Mesenchymal stem cell (in vitro differentiated cells and primary cell): ENCODE results near the gene APOLD1.

Source experiments
- DNase-seq: peaks from one replicate; pipeline ENCODE4 v3.0.0-alpha.2; 2013
- H2AFZ ChIP-seq: one replicate; pipeline ENCODE4 v1.6.1; 2013; ENCODE audit warnings: low read depth, mild to moderate bottlenecking, control low read depth, inconsistent platforms, low read length, moderate library complexity
- H2AK5ac ChIP-seq: 2 replicates; pipeline ENCODE4 v1.6.1; 2013; ENCODE audit warnings: low read length, moderate library complexity, mild to moderate bottlenecking, inconsistent platforms; ENCODE audit not compliant: severe bottlenecking
- H2BK120ac ChIP-seq: one replicate; pipeline ENCODE4 v1.6.1; 2013; ENCODE audit warnings: low read depth, mild to moderate bottlenecking, inconsistent platforms, low read length, moderate library complexity
- H2BK12ac ChIP-seq, 2 experiments: one replicate each; pipeline ENCODE4 v1.6.1; 2013; ENCODE audit warnings: inconsistent platforms in 2 of 2, low read length in 2 of 2, mild to moderate bottlenecking in 2 of 2, moderate library complexity in 2 of 2, control low read depth in 1 of 2
- H2BK15ac ChIP-seq: one replicate; pipeline ENCODE4 v1.6.1; 2013; ENCODE audit warnings: mild to moderate bottlenecking, low read depth, inconsistent platforms; ENCODE audit not compliant: poor library complexity, severe bottlenecking
- H2BK5ac ChIP-seq: 2 replicates; pipeline ENCODE4 v1.6.1; 2013; ENCODE audit warnings: low read depth, mild to moderate bottlenecking, low read length, control low read depth, inconsistent platforms; ENCODE audit not compliant: poor library complexity, severe bottlenecking
- H3K14ac ChIP-seq, 2 experiments: one replicate each; pipeline ENCODE4 v1.6.1; 2013; ENCODE audit warnings: inconsistent platforms in 2 of 2, low read length in 2 of 2, control low read depth in 1 of 2, mild to moderate bottlenecking in 1 of 2, moderate library complexity in 1 of 2
- H3K18ac ChIP-seq, 2 experiments: one replicate each; pipeline ENCODE4 v1.6.1; 2013; ENCODE audit warnings: inconsistent platforms in 2 of 2, low read length in 2 of 2, control low read depth in 1 of 2, low read depth in 1 of 2, mild to moderate bottlenecking in 1 of 2
- H3K23ac ChIP-seq, 2 experiments: one replicate each; pipeline ENCODE4 v1.6.1; 2013; ENCODE audit warnings: inconsistent platforms in 2 of 2, low read length in 2 of 2, mild to moderate bottlenecking in 2 of 2, moderate library complexity in 2 of 2, control low read depth in 1 of 2
- H3K27ac ChIP-seq: 2 replicates; pipeline ENCODE4 v1.5.1; 2013; ENCODE audit warnings: mild to moderate bottlenecking, moderate library complexity, low read length, control low read depth, inconsistent platforms; ENCODE audit not compliant: poor library complexity, severe bottlenecking
- H3K27me3 ChIP-seq, 2 experiments: 2 replicates each; pipeline versions ENCODE4 v1.6.1 to v1.7.0; 2013; ENCODE audit warnings: low read length in 2 of 2, mild to moderate bottlenecking in 2 of 2, moderate library complexity in 2 of 2, control low read depth in 1 of 2, inconsistent platforms in 1 of 2; ENCODE audit not compliant: control insufficient read depth in 1 of 2, insufficient read depth in 1 of 2
- H3K36me3 ChIP-seq, 2 experiments: 2 replicates each; pipeline versions ENCODE4 v1.6.1 to v1.7.0; 2013; ENCODE audit warnings: low read length in 2 of 2, control low read depth in 1 of 2, inconsistent platforms in 1 of 2, low read depth in 1 of 2, mild to moderate bottlenecking in 1 of 2; ENCODE audit not compliant: insufficient read depth in 2 of 2, control insufficient read depth in 1 of 2
- H3K4ac ChIP-seq, 2 experiments: one replicate each; pipeline ENCODE4 v1.6.1; 2013; ENCODE audit warnings: inconsistent platforms in 2 of 2, low read length in 2 of 2, mild to moderate bottlenecking in 2 of 2, moderate library complexity in 2 of 2, control low read depth in 1 of 2, low read depth in 1 of 2
- H3K4me1 ChIP-seq: 2 replicates; pipeline ENCODE4 v1.6.1; 2013; ENCODE audit warnings: low read depth, low read length, control low read depth; ENCODE audit not compliant: control insufficient read depth, insufficient read depth
- H3K4me2 ChIP-seq: 2 replicates; pipeline ENCODE4 v1.6.1; 2013; ENCODE audit warnings: low read length, mild to moderate bottlenecking, inconsistent platforms; ENCODE audit not compliant: poor library complexity, severe bottlenecking
- H3K4me3 ChIP-seq, 2 experiments: 2 replicates each; pipeline versions ENCODE4 v1.5.1 to v1.7.0; 2013; ENCODE audit warnings: low read length in 2 of 2, mild to moderate bottlenecking in 2 of 2, control low read depth in 1 of 2, low read depth in 1 of 2; ENCODE audit not compliant: insufficient read depth in 1 of 2
- H3K79me1 ChIP-seq: replicated peaks from 2 replicates; pipeline ENCODE4 v1.6.1; 2013; ENCODE audit warnings: mild to moderate bottlenecking, control low read depth, low read length, inconsistent platforms; ENCODE audit not compliant: poor library complexity, severe bottlenecking
- H3K9ac ChIP-seq: 2 replicates; pipeline ENCODE4 v1.7.0; 2013; ENCODE audit warnings: mild to moderate bottlenecking, low read length, moderate library complexity
- H3K9me3 ChIP-seq: 2 replicates; pipeline ENCODE4 v1.7.0; 2013; ENCODE audit warnings: mild to moderate bottlenecking, low read length; ENCODE audit not compliant: control insufficient read depth
- H4K8ac ChIP-seq: one replicate; pipeline ENCODE4 v1.6.1; 2013; ENCODE audit warnings: inconsistent platforms, mild to moderate bottlenecking, low read length, moderate library complexity
- H4K91ac ChIP-seq: one replicate; pipeline ENCODE4 v1.6.1; 2013; ENCODE audit warnings: mild to moderate bottlenecking, low read length, inconsistent platforms
- WGBS: methylation state at CpG from one replicate; pipeline ENCODE4 v1.1.7; 2013; ENCODE audit warnings: mixed read lengths; 5-methylcytosine and 5-hydroxymethylcytosine counted together

Gene APOLD1

DNA sequence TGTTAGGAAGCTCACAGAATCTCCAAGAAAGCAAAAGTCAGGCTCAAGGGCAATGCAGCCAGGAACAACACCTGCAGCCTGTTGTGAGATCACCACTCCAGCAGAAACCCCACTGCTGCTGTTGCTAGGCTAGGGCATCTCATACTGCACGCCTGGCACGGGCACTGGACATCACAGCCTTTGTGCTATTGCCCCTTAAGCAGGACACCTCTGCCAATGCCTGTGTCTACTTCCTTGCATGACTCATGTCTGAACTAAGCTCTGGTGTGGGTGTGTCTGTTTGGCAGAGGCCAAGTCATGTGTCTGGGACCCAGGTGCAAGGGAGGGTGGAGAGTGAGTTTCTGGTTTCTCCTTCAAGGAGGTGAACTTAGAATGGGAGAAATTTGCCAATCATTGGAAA is 17.7 kb downstream of the APOLD1 start:
- Histone ChIP-seq H2BK120ac (no peak overlapping the region), H3K14ac (peak overlapping the region in 1 of 2 experiments; percentile 81), H3K9me3 (no peaks in the 10 kb centered on the region), H3K27ac (peak overlapping the region; percentile 53), H3K4me2 (no peak overlapping the region), H3K27me3 (no peaks in the 10 kb centered on the region), H3K18ac (peak overlapping the region in 1 of 2 experiments; percentile 78), H4K91ac (peak overlapping the region; percentile 50), H2BK5ac (no peak overlapping the region), H3K9ac (no peak overlapping the region), H2BK12ac (peak overlapping the region in 1 of 2 experiments; percentile 77), H3K79me1 (no peaks in the 10 kb centered on the region), H2AFZ (peak overlapping the region; percentile 51), H3K36me3 (no peaks in the 10 kb centered on the region), H3K23ac (peak overlapping the region in 1 of 2 experiments; percentile 69), H3K4me1 (peaks cover 7% of the 10 kb centered on the region), H2AK5ac (peak overlapping the region; percentile 86), H3K4ac (peak overlapping the region in 1 of 2 experiments; percentile 41), H3K4me3 (no peak overlapping the region), H4K8ac (peak overlapping the region; percentile 69), H2BK15ac (no peak overlapping the region)
- 92% methylated on average over 2 of the region's 2 CpGs for WGBS
- DNase-seq: peak; percentile 71

DNA sequence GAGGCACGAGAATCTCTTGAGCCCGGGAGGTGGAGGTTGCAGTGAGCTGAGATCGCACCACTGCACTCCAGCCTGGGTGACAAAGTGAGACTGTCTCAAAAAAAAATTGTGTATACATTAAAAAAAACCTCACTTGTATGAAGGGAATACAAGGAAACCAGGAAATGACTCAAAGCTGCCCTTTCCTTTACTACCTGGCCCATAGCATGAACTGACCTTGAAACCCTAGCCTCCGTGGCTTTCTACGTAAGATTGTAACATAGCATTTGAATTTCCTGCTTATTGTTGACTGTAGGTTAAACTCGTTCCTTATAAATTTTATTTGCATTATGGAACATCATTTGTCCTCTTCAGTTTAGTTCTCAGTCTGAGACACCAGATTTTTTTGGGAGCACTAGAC is 18.6 kb downstream of the APOLD1 start:
- Histone ChIP-seq H3K36me3 (no peaks in the 10 kb centered on the region), H2BK15ac (no peak overlapping the region), H2AK5ac (no peak overlapping the region), H3K27ac (peak overlapping the region; percentile 26), H3K4me1 (peaks cover 8% of the 10 kb centered on the region), H2BK5ac (no peak overlapping the region), H3K14ac (no peak overlapping the region), H3K4ac (no peak overlapping the region), H3K79me1 (no peaks in the 10 kb centered on the region), H3K23ac (no peak overlapping the region), H3K9me3 (no peaks in the 10 kb centered on the region), H3K27me3 (no peaks in the 10 kb centered on the region), H3K4me2 (no peak overlapping the region), H3K18ac (peak overlapping the region in 1 of 2 experiments; percentile 24), H2AFZ (no peak overlapping the region), H4K91ac (no peak overlapping the region), H2BK120ac (no peak overlapping the region), H2BK12ac (no peak overlapping the region), H4K8ac (no peak overlapping the region), H3K9ac (peak overlapping the region; percentile 45), H3K4me3 (no peak overlapping the region)
- DNase-seq: peak; percentile 43
- 86% methylated on average over 2 of the region's 6 CpGs for WGBS

- peak; percentile 80 for DNase-seq
- H4K8ac ChIP-seq: no peak overlapping the region
- WGBS: 39% methylated on average over 3 of the region's 6 CpGs
Measured at GRCh38 chr12:12804432-12804886, 19.0 kb downstream of the APOLD1 start.

DNA sequence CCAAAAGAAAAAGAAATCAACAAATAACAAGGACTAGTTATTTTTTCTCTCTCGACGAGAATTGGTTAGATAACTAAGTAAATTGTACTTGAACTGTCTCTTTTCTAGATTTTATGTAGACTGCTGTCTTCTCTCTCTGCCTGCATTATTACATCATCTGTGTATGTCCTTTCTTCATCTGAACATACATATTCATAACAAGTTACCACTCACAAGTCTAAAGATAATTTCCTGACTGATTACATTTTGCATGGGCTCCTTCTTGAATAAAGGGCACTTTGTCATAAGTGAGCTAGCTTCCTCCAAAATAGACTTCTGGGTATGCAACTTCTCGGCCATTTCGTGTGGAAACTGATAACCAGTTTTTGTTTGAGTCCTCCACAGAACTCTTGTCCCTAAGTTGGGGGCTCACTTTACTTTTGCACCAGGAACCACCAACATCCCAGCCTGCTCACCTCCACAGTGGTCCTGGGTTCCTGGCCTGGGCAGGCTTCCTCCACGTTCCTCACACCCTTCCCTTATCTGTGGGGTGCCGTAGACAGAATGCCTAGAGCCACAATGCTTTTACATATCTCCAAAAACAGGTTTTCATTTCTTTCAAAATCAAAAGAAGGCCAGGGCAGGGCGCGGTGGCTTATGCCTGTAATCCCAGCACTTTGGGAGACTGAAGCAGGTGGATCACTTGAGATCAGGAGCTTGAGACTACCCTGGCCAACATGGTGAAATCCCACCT is 21.5 kb downstream of the APOLD1 start:
- Histone ChIP-seq H3K9me3 (no peaks in the 10 kb centered on the region), H3K4me1 (peaks cover 8% of the 10 kb centered on the region), H3K27me3 (no peaks in the 10 kb centered on the region), H3K23ac (no peak overlapping the region), H2BK120ac (no peak overlapping the region), H2AK5ac (peak overlapping the region; percentile 31), H2AFZ (no peak overlapping the region), H3K4me2 (no peak overlapping the region), H3K18ac (no peak overlapping the region), H3K9ac (no peak overlapping the region), H3K14ac (peak overlapping the region in 1 of 2 experiments; percentile 44), H2BK12ac (peak overlapping the region in 1 of 2 experiments; percentile 16), H3K79me1 (no peaks in the 10 kb centered on the region), H3K4me3 (no peak overlapping the region), H2BK15ac (peak overlapping the region; percentile 26), H3K4ac (no peak overlapping the region), H3K27ac (no peak overlapping the region), H4K8ac (no peak overlapping the region), H3K36me3 (no peaks in the 10 kb centered on the region), H4K91ac (no peak overlapping the region), H2BK5ac (no peak overlapping the region)
- no peak for DNase-seq
- WGBS: 76% methylated on average over 6 of the region's 8 CpGs

More at GRCh38 chr12:12804432-12804886, 19.0 kb downstream of the APOLD1 start:
- no peak overlapping the region for H2BK120ac ChIP-seq
- peak overlapping the region in 1 of 2 experiments; percentile 10 for H2BK12ac ChIP-seq
- no peak overlapping the region for H2AK5ac ChIP-seq
- no peak overlapping the region for H3K4me3 ChIP-seq
- H3K4ac ChIP-seq: no peak overlapping the region
- H2BK15ac ChIP-seq: no peak overlapping the region
- peak overlapping the region; percentile 26 for H3K27ac ChIP-seq
- no peaks in the 10 kb centered on the region for H3K36me3 ChIP-seq
- peak overlapping the region; percentile 45 for H3K9ac ChIP-seq
- H3K9me3 ChIP-seq: no peaks in the 10 kb centered on the region
- no peaks in the 10 kb centered on the region for H3K27me3 ChIP-seq
- peaks cover 8% of the 10 kb centered on the region for H3K4me1 ChIP-seq
- H3K79me1 ChIP-seq: no peaks in the 10 kb centered on the region
- H3K14ac ChIP-seq: no peak overlapping the region
- no peak overlapping the region for H3K4me2 ChIP-seq
- no peak overlapping the region for H2BK5ac ChIP-seq
- H4K91ac ChIP-seq: no peak overlapping the region
- H2AFZ ChIP-seq: no peak overlapping the region
- H3K18ac ChIP-seq: no peak overlapping the region
- no peak overlapping the region for H3K23ac ChIP-seq
